ENCODE results near the gene PLXNA4. TPM values are rescaled to one million over a fixed set of nuclear protein-coding genes. Genes with fewer than 3 reads are reported as not detected.

The PLXNA4 gene
- total and polyA plus RNA-seq, 2 experiments from 2014 or later, result 1.9 to 4.8 TPM

DNA sequence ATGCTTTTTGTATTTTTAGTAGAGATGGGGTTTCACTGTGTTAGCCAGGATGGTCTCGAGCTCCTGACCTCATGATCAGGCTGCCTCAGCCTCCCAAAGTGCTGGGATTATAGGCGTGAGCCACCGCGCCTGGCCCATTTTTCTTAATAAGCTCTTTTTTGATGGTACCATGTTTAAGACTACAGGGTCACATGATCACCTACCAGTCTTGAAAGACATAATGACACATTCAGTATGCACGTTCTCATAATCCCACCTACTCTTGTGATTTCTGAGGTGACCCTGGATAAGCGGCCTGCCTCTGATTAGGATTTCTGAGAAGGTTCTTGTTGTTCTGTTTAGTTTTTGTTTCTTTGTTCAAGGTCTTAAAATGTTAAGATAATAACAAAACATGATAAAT, 43.7 kb upstream of the PLXNA4 start:
- Histone ChIP-seq H3K9me2 (replicated peaks; ENCODE audit: insufficient read depth) (no peaks in the 10 kb centered on the region), H4K20me1 (ENCODE audit: insufficient read depth, poor library complexity, severe bottlenecking) (no peaks in the 10 kb centered on the region), H3K27me3 (peaks cover 14% of the 10 kb centered on the region), H3K36me3 (replicated peaks; ENCODE audit: insufficient read depth, low read depth) (no peaks in the 10 kb centered on the region), H3K4me1 (ENCODE audit: insufficient read depth) (peaks cover 2% of the 10 kb centered on the region), H3K27ac (no peak overlapping the region), H3K4me2 (no peak overlapping the region), H3K79me2 (no peaks in the 10 kb centered on the region), H3K4me3 (no peak overlapping the region), H3K9me3 (ENCODE audit: low read depth) (no peaks in the 10 kb centered on the region), H2AFZ (no peak overlapping the region)
- 96% methylated on average over 6 of the region's 6 CpGs for WGBS (ENCODE audit: low lambda C conversion rate, missing lambda C conversion rate)
- TF ChIP-seq EZH2 (IDR thresholded peaks at IDR 0.05; ENCODE audit: borderline replicate concordance) (no peak), EZH2phosphoT487 (IDR thresholded peaks at IDR 0.05; ENCODE audit: low read depth, severe bottlenecking, unreplicated experiment) (no peak)
- TF ChIP-seq, protein P1, sequence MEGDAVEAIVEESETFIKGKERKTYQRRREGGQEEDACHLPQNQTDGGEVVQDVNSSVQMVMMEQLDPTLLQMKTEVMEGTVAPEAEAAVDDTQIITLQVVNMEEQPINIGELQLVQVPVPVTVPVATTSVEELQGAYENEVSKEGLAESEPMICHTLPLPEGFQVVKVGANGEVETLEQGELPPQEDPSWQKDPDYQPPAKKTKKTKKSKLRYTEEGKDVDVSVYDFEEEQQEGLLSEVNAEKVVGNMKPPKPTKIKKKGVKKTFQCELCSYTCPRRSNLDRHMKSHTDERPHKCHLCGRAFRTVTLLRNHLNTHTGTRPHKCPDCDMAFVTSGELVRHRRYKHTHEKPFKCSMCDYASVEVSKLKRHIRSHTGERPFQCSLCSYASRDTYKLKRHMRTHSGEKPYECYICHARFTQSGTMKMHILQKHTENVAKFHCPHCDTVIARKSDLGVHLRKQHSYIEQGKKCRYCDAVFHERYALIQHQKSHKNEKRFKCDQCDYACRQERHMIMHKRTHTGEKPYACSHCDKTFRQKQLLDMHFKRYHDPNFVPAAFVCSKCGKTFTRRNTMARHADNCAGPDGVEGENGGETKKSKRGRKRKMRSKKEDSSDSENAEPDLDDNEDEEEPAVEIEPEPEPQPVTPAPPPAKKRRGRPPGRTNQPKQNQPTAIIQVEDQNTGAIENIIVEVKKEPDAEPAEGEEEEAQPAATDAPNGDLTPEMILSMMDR (IDR thresholded peaks at IDR 0.05; ENCODE audit: poor library complexity), result no peak
- DNase-seq (ENCODE audit: low spot score), result no peak

DNA sequence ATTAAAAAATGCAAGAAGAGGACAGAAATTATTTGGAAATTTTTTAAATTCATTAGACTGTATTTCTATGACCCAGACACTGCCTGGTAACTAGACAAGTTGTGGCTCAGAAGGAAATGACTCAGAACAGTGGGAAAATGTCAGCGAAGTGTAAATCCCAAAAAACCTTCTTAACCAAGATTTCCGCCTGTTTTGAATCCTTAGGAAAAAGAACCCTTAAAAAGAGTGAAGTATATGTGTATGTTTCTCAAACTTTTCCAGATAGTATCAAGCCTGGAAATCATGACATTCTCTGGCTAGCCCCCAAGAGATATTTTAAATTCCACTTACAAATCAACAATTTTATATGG, 42.7 kb upstream of the PLXNA4 start:
- Histone ChIP-seq H3K4me2 (no peak overlapping the region), H3K36me3 (replicated peaks; ENCODE audit: insufficient read depth, low read depth) (no peaks in the 10 kb centered on the region), H2AFZ (no peak overlapping the region), H3K4me3 (no peak overlapping the region), H3K9me3 (ENCODE audit: low read depth) (no peaks in the 10 kb centered on the region), H3K9me2 (replicated peaks; ENCODE audit: insufficient read depth) (no peaks in the 10 kb centered on the region), H3K4me1 (ENCODE audit: insufficient read depth) (peaks cover 2% of the 10 kb centered on the region), H4K20me1 (ENCODE audit: insufficient read depth, poor library complexity, severe bottlenecking) (no peaks in the 10 kb centered on the region), H3K27ac (no peak overlapping the region), H3K27me3 (peaks cover 14% of the 10 kb centered on the region), H3K79me2 (no peaks in the 10 kb centered on the region)
- TF ChIP-seq EZH2phosphoT487 (IDR thresholded peaks at IDR 0.05; ENCODE audit: low read depth, severe bottlenecking, unreplicated experiment), result no peak
- TF ChIP-seq EZH2 (IDR thresholded peaks at IDR 0.05; ENCODE audit: borderline replicate concordance), result no peak
- TF ChIP-seq, protein P1 (IDR thresholded peaks at IDR 0.05; ENCODE audit: poor library complexity), result no peak
- WGBS (ENCODE audit: low lambda C conversion rate, missing lambda C conversion rate), result 66% methylated on average over 2 of the region's 2 CpGs
- DNase-seq (ENCODE audit: low spot score), result no peak

DNA sequence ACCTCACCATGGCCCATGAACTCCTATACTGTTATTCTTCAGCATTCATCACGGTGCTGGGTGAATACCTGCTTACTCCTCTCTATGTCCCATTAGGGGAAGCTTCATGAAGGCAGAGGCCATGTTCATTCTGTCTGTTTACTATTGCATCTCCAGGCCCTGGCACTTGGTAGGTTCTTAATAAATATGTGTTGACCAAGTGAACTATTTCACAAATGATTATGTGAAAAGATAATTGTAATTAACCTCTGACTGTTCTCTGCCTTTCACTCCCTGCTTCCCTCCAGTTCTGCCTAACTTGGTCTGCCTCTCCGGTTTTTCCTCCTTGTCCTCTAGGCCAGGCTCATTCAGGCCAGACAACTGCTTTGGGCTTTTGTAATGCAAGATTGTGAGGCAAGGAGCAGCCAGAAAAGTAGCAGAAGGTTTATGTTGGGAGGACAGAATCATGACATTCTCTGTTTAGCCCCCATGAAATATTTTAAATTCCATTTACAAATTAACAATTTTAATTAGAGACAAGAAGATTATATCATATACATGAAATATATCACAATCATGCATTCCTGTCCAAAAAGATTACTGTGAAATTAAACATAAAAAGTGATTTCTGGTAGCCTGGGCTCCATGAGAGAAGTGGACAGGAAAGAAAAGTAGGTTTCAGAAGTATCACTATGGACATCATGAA, 42.1 kb upstream of the PLXNA4 start:
- Histone ChIP-seq H3K36me3 (replicated peaks; ENCODE audit: insufficient read depth, low read depth) (no peaks in the 10 kb centered on the region), H3K27ac (no peak overlapping the region), H4K20me1 (ENCODE audit: insufficient read depth, poor library complexity, severe bottlenecking) (no peaks in the 10 kb centered on the region), H3K27me3 (peaks cover 14% of the 10 kb centered on the region), H3K4me2 (no peak overlapping the region), H3K9me3 (ENCODE audit: low read depth) (no peaks in the 10 kb centered on the region), H2AFZ (no peak overlapping the region), H3K4me3 (no peak overlapping the region), H3K79me2 (no peaks in the 10 kb centered on the region), H3K9me2 (replicated peaks; ENCODE audit: insufficient read depth) (no peaks in the 10 kb centered on the region), H3K4me1 (ENCODE audit: insufficient read depth) (peaks cover 2% of the 10 kb centered on the region)
- no peak for TF ChIP-seq EZH2 (IDR thresholded peaks at IDR 0.05; ENCODE audit: borderline replicate concordance)
- TF ChIP-seq, protein P1 (IDR thresholded peaks at IDR 0.05; ENCODE audit: poor library complexity), result no peak
- TF ChIP-seq EZH2phosphoT487 (IDR thresholded peaks at IDR 0.05; ENCODE audit: low read depth, severe bottlenecking, unreplicated experiment), result no peak
- DNase-seq (ENCODE audit: low spot score), result no peak
- 67% methylated on average over 2 of the region's 2 CpGs for WGBS (ENCODE audit: low lambda C conversion rate, missing lambda C conversion rate)

All from hepatocyte (in vitro differentiated cells).